HG02798 (cell line): ENCODE results near the gene NLRC5.
"Not testable (repeated sequence)": the region's sequence is repeated elsewhere in the genome, so short reads cannot be mapped to it uniquely, and the experiment has no call there.

ENCODE experiments used
- ATAC-seq: cut with Tn5 transposase; IDR thresholded peaks from one replicate; pipeline ENCODE4 v1.9.1; 2021; ENCODE audit warnings: mild to moderate bottlenecking; ENCODE audit not compliant: unreplicated experiment, poor library complexity

NLRC5 gene

DNA sequence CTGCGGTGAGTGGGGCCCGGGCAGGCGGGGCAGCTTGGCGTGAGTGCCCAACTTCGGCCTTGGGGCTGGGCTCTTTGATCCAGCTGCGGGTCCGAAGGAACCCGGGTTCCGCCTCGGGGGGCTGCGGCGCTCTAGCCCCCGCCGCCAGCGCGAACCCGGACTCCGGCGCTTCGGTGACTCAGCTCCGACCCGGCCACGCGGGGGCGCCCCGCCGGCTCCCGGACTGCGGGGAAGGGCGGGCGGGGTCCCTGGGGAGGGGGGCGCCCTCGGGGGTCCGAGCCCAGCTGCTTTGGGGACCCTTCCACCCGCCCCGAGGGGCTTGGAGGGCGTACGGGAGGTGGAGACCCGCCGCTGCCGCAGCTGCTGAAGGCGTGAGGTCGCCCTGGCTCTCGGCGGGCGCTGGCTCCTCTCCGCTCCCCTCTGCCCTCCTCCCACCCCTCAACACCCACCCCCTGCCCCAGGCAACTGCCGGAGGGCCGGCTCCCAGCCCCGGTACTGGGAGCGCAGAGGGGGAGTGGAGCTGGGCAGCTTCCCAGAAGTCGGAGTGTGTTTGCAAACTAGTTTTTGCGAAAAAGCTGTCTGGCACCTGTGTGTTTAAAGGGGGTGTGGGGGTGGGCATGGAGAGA, 103.5 kb downstream of the NLRC5 start:
- ATAC-seq, result peak; percentile 47

- ATAC-seq, result no peak
These were observed 104.6 kb downstream of the NLRC5 start for GRCh38 chr16:57093666-57094564.

GRCh38 chr16:57094911-57095310, 105.6 kb downstream of the NLRC5 start:
- ATAC-seq, result no peak

DNA sequence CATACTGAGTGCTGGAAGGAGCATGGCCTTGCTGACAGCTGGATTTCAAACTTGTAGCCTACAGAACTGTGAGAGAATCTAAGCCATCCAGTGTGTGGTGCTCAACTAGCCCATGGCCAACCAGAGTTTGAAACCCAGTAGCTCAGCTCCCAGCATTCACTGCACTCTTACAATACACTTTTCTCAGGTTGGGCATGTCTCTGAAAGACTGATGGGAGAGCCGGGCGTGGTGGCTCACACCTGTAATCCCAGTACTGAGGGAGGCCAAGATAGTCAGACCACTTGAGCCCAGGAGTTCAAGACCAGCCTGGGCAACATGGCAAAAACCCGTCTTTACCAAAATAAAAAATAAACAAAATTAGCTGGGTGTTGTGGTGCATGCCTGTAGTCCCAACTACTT, 106.8 kb downstream of the NLRC5 start:
- ATAC-seq, result no peak

GRCh38 chr16:57096793-57097192, 107.4 kb downstream of the NLRC5 start:
- ATAC-seq, result no peak

DNA sequence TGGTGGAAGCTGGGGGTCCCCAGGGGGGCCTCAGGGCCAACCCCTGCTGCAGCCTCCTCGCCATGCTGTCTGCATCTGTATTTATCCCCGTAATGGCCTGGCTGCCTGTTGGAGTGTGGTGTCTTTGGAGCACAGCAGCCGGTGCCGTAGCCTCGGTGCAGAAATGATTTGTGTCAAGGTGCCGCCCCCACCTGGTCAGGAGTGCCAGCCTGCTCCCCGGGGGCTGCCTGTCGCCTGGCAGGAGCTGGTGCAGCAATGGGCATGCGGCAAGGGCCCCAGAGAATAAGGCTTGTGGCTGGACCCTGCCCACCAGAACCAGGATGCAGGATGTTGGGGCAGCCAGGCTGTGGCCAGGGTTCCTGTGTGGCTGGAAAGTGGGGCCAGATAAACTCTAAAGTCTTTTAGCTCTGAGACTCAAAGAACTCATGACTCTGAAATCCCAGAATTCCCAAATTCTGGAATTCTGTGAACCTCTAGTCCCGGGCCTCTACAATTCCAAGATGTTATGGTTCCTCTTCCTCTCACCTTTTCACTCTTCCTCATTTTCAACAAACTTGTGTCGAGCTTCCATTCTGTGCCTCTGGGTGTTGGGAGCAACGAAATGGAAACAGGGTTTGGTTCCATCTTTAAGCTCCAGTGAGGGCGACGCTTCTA, 109.0 kb downstream of the NLRC5 start:
- ATAC-seq, result no peak

DNA sequence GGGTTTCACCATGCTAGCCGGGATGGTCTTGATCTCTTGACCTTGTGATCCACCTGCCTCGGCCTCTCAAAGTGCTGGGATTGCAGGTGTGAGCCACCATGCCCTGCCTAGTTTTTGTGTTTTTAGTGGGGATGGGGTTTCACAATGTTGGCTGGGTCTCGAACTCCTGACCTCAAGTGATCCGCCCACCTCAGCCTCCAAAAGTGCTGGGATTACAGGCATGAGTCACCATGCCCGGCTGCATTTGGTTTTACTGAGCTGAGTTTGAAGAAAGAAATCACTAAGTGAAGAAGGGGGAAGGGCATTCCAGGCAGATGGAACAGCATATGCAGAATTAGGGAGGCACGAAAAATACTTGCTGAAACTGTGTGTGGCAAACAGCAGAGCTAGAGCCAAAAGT, 110.6 kb downstream of the NLRC5 start:
- not testable (repeated sequence) for ATAC-seq

- no peak for ATAC-seq
These were observed 111.1 kb downstream of the NLRC5 start for GRCh38 chr16:57100445-57100844.

- no peak for ATAC-seq
These were observed 113.8 kb downstream of the NLRC5 start for GRCh38 chr16:57102888-57103851.

- no peak for ATAC-seq
These were observed 115.3 kb downstream of the NLRC5 start for GRCh38 chr16:57104706-57105105.

DNA sequence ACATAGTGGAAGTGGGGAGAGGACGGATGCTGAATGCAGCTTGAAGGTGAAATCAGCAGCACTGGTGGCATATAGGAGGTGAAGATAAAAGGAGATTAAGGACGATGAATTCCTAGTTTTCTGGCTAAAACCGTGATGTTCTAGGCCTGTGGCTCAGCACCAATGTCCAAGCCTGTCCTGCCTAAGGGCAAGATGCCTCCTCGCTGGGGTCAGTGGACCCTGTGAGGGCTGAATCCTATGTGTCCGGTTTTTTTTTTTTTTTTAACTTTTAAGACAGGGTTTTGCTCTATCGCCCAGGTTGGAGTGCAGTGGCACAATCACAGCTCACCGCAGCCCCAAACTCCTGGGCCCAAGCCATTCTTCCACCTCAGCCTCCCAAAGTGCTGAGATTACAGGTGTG, 115.8 kb downstream of the NLRC5 start:
- ATAC-seq, result no peak

GRCh38 chr16:57106767-57107166, 117.4 kb downstream of the NLRC5 start:
- ATAC-seq, result no peak

GRCh38 chr16:57107321-57107922, 118.1 kb downstream of the NLRC5 start:
- no peak for ATAC-seq

GRCh38 chr16:57108432-57108831, 119.1 kb downstream of the NLRC5 start:
- no peak for ATAC-seq

DNA sequence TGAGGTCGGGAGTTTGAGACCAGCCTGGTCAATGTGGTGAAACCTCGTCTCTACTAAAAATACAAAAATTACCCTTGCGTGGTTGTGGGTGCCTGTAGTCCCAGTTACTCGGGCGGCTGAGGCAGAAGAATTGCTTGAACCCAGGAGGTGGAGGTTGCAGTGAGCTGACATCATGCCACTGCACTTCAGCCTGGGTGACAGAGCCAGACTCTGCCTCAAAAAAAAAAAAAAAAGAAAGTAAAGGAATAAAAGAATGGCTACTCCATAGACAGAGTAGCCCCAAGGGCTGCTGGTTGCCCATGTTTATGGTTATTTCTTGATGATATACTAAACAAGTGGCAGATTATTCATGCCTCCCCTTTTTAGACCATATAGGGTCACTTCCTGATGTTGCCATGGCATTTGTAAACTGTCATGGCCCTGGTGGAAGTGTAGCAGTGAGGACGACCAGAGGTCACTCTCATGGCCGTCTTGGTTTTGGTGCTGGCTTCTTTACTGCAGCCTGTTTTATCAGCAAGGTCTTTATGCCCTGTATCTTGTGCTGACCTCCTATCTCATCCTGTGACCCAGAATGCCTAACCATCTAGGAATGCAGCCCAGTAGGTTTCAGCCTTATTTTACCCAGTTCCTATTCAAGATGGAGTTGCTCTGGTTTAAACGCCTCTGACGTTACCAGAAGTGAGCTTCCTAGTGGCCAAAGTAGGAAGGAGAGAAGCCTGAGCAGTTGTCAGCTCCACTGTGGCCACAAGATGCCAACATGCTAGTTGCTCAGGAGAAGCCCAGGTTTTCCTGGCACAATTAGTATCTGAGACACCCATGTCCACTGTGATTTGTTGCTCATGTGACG, 120.1 kb downstream of the NLRC5 start:
- not testable (repeated sequence) for ATAC-seq

DNA sequence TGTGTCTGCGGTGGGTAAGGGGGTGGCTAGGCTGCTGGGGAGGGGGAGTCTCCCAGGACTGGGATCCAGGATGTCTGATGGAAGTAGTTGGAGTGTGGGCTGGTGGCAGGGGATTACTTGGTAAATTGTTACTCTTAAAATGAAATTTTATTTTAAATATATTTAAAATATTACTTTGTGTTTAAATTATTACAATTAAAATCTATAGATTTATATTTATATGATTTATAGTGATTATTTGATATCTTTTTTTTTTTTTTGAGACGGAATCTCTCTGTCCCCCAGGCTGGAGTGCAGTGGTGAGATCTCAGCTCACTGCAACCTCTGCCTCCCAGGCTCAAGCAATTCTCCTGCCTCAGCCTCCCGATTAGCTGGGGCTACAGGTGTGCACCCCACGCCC, 121.6 kb downstream of the NLRC5 start:
- no peak for ATAC-seq

GRCh38 chr16:57111420-57111819, 122.1 kb downstream of the NLRC5 start:
- no peak for ATAC-seq

GRCh38 chr16:57112403-57113041, 123.2 kb downstream of the NLRC5 start:
- ATAC-seq, result peak; percentile 37
